ENCODE measurements around the gene ABHD14A.

ABHD14A gene

DNA sequence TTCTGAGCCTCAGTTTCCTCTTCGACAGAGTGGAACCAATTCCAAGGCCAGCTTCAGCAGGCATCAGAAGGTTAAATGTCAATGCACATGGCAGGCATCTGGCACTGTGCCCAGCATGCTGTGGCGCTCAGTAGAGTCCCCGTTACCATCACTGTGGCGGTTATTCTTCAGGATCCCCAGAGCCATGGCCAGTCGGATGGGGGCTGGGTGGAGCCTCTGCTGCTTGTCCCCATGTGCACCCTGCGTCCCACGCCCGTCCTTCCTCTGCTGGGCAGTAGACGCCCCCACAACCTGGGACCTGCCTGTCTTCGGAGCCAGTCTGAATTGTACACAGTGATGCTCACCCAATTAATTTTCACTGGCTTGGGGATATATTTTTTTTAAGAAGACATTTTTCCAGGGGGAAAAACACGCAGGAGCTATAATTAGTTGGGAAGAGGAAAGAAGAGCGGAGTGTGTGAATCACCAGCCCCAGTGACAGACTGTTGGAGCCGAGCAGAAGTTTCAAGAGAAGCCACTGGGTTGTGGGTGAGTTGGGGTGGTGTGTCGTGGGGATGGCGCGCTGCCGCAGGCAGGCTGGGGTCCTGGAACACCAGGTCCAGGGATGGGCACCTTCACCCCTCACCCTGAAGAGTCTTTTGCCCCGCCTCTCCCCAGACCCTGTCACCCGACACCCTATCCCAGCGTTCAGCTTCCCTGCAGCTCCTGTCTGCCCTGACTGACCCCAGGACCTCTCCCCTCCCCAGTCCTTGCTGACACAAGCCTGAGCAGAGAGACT lies 47.6 kb downstream of the ABHD14A start:
- no peak for DNase-seq

- no peak for DNase-seq
Observed at GRCh38 chr3:52023101-52023770, 48.4 kb downstream of the ABHD14A start.

DNA sequence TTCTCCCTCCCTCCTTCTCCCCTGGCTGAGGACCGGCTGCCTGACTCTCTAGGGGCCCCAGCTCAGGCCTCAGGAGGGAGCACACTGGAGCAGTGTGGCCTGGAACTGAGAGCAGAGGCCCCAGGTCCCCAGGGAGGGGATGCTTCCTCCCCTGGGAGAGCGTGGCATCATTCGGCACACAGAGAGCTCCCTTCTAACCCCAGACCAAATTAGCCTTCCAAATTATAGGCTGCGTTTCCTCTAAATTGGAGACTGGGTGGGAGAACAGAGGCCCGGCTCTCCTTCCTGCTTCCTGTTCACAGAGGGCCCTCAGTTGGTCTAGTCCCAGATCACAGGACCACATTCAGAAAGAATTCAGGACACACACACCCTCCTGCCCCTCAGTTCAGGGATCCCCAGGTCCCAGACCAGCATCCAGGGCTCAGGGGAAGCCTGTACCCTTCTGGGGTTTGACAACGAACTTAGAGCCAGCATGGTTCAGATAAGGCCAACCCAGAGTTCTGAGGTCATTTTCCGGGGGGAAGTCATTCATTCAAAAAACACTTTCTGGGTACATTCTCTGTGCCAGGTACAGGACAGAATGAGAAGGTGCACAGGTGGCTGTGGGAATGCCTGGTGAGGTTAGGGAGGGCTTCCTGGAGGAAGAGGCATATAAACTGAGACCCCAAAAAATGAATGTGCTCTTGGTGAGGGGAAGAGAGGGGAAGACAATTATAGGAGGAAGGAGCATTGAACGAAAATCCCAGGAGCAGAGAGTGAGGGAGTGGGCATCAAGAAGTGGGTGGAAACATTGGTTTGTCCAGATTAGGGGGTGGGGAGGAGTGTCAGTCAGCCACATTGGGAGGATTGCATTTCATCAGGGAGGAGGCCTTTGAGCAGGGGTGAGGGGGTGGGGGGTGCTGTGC lies 49.2 kb downstream of the ABHD14A start:
- no peak for DNase-seq

DNA sequence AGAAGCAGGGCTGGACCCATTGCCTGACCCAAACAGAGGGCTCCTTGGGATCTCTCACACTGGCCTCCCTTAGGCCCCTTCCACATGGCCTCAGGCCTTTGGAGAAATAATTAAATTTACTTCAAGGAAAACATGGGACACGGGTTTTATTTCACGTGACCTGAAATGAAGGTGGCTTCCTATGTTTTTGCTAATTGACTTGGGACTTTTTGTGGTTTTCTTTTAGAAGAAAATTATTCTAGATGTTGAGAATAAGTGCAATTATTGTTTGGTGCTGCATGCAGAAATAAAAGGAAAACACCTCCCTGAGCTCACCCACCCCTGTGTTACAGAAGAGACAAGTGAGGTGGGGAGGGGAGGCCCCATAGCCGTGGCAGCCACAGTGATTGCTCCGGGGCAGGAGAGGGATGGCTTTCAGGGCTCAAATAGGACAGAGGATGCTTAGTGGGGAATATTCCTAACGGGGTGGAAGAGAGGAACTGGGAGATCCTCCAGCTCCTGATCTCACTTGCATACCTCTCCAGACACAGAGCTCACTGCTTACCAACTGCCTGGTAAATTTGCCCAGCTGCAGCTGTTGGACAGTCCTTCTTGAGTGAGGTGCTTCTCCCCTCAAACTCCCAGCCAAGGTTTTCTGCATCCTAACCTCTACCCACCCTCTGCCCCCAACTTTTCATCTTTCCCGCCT lies 50.0 kb downstream of the ABHD14A start:
- DNase-seq = no peak

- DNase-seq = no peak
Observed at GRCh38 chr3:52025453-52025852, 50.6 kb downstream of the ABHD14A start.

- DNase-seq = no peak
Observed at GRCh38 chr3:52026041-52026440, 51.2 kb downstream of the ABHD14A start.

DNA sequence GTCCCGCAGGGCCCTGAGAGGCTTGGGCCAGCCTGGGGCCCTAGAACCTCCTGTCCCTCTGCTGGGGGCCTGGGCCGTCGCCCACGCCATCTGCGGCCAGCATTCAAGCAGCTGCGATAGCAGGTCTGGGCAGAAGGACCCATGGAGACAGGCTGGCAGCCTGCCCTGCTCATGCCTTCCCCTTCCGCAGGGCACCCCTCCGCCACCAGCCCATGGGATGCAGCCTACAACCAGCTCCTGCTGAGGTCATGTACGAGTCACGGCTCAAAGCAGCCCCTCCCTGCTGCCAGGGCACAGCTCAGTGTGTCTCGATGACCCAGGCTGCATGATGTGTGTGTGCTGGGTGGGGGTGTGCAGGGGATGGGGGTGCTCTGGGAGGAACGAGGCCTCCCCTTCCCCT lies 53.7 kb downstream of the ABHD14A start:
- DNase-seq = no peak

DNA sequence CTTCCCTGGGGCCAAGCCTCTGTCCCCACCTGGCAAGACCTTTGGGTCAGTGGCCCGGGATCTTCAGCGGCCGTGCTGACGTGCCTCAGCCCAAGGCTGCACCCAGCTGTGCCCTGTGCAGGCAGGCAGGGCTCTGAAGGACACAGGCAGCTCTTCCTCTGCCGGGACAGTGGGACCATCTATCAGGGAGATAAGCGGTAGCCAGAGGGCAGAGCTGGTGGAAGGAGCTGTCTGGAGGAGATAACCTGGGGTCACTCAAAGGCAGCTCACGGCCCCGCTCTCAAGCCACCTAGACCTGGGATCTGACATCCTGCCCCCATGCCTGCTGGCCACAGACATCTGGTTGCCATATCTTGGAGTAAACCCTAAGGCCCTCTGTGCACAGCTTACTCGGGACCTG lies 54.2 kb downstream of the ABHD14A start:
- no peak for DNase-seq

- DNase-seq = no peak
Observed at GRCh38 chr3:52029535-52029934, 54.7 kb downstream of the ABHD14A start.

All from cortex of kidney (tissue), 1 donor.